SJCRH30 (cell line): ENCODE measurements around the gene MYBPHL. TPM values are rescaled to one million over a fixed set of nuclear protein-coding genes. Genes with fewer than 3 reads are reported as not detected.
"Not testable (repeated sequence)": the region's sequence is repeated elsewhere in the genome, so short reads cannot be mapped to it uniquely, and the experiment has no call there.

Source experiments
- DNase-seq, 2 experiments: peaks; one replicate each; pipeline ENCODE4 v3.0.0-alpha.2; 2015 to 2020
- H3K27ac ChIP-seq: fragments of 250-450 bp; sonication (Bioruptor Pico); 2 replicates; pipeline ENCODE4 v1.5.1; 2020; ENCODE audit warnings: mild to moderate bottlenecking, moderate library complexity
- H3K27me3 ChIP-seq: fragments of 250-450 bp; sonication (Bioruptor Pico); 2 replicates; pipeline ENCODE4 v1.5.1; 2020; ENCODE audit warnings: mild to moderate bottlenecking, moderate library complexity
- H3K36me3 ChIP-seq: fragments of 250-450 bp; sonication (Bioruptor Pico); 2 replicates; pipeline ENCODE4 v1.5.1; 2020; ENCODE audit warnings: mild to moderate bottlenecking, moderate library complexity
- H3K4me1 ChIP-seq: fragments of 250-450 bp; sonication (Bioruptor Pico); 2 replicates; pipeline ENCODE4 v1.5.1; 2020; ENCODE audit warnings: mild to moderate bottlenecking, moderate library complexity
- H3K4me3 ChIP-seq: fragments of 250-450 bp; sonication (Bioruptor Pico); 2 replicates; pipeline ENCODE4 v1.5.1; 2020; ENCODE audit warnings: mild to moderate bottlenecking, moderate library complexity
- H3K9me3 ChIP-seq: fragments of 250-450 bp; sonication (Bioruptor Pico); replicated peaks from 2 replicates; pipeline ENCODE4 v1.5.1; 2020; ENCODE audit warnings: mild to moderate bottlenecking, moderate library complexity
- total RNA-seq: library from RNA; depleted of rRNA; stranded (reverse); fragments of >200 nt; shearing (Covaris generic); gene quantifications from 2 replicates; pipeline ENCODE4 v1.2.3, GENCODE V29; 2014

The MYBPHL gene
- total RNA-seq, 1 experiment from 2014 or later = 5.8 TPM

GRCh38 chr1:109316506-109316905 lies 9.7 kb upstream of the MYBPHL start:
- DNase-seq = no peak
- Histone ChIP-seq H3K4me3 (no peak overlapping the region), H3K9me3 (no peaks in the 10 kb centered on the region), H3K27ac (no peak overlapping the region), H3K27me3 (no peaks in the 10 kb centered on the region), H3K4me1 (no peaks in the 10 kb centered on the region), H3K36me3 (peaks cover 21% of the 10 kb centered on the region)

- no peak for DNase-seq
- Histone ChIP-seq H3K36me3 (peaks cover 15% of the 10 kb centered on the region), H3K4me3 (no peak overlapping the region), H3K4me1 (no peaks in the 10 kb centered on the region), H3K9me3 (no peaks in the 10 kb centered on the region), H3K27ac (no peak overlapping the region), H3K27me3 (no peaks in the 10 kb centered on the region)
Observed at GRCh38 chr1:109315288-109315687, 8.5 kb upstream of the MYBPHL start.

DNA sequence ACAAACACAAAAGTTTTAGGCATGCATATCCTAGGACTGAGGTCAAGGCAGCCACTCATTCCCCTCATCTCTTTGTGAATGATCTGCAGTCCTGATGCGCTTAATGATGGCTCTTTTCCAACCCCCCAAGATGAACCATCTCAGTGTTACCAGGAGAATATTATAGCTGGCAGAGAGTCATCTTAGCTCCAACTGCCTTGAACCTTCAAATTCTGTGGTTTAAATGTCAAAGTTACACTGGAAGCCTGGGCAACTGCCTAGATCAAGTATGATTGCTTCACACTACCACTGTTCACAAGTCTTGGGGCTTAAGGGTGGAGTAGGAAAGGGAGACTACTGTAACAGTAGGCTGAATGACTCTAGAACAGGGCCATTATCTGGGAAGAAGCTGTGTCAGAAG lies 8.0 kb upstream of the MYBPHL start:
- Histone ChIP-seq H3K9me3 (no peaks in the 10 kb centered on the region), H3K4me3 (no peak overlapping the region), H3K27ac (no peak overlapping the region), H3K36me3 (peaks cover 15% of the 10 kb centered on the region), H3K4me1 (no peaks in the 10 kb centered on the region), H3K27me3 (no peaks in the 10 kb centered on the region)
- no peak for DNase-seq

DNA sequence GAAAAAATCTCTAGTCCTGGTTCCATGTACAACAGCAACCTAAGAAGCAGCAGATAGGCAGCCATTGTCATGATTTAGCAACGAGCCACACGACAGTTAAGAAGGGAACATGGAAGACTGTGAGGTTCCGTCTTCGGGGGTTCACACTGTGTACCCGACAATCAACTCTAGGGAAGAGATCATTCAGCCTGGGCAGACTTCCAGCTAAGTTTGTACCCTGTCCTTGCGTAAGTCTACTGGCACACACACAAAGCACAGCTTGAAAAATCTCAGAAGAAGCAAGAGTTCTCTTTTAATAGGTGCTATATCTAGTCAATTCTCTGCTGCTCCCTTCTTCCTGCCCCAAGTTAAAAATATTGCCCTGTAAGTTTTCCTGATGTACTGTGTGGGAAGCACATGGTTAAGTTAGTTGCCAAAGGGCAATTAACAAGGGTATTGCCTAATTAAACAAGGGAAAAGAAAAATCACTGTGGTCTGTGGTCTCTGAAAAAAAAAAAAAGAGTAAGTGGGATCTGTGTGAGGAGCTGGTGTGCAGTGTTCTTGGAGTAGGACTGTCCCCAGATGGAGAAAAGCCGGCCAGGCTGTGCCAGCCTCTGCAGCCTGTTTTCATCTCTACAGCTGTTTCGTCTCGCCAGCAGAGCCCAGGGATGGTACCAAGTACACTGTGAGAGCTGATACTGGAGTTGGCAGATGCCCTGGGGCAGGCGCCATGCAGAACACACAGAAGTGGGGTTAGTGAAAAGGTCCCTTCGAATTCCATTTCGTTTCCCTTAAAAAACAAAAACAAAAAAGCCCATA lies 6.4 kb upstream of the MYBPHL start:
- H3K36me3 ChIP-seq = peaks cover 15% of the 10 kb centered on the region
- H3K27ac ChIP-seq = no peak overlapping the region
- DNase-seq = no peak
- no peaks in the 10 kb centered on the region for H3K27me3 ChIP-seq
- no peaks in the 10 kb centered on the region for H3K9me3 ChIP-seq
- H3K4me3 ChIP-seq = no peak overlapping the region
- no peaks in the 10 kb centered on the region for H3K4me1 ChIP-seq

DNA sequence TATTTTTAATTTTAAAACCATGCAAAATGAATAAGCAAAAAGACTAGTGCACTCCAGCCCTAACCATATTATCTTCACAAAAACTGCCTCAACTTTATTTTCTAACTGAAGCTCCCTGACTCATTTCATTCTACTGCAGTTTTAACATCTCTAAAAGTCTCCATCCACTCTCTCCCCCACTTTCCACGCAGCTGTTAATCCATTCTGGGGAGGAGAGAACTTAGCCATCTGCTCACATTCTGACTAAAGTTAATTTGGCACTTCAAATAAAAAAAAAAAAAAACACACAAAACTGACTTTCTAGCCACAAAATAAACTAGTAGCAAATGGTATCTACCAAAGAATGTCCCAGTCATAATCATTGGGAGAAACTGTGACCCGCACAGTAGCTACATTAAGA lies 5.4 kb upstream of the MYBPHL start:
- Histone ChIP-seq H3K27me3 (no peaks in the 10 kb centered on the region), H3K4me3 (no peak overlapping the region), H3K27ac (no peak overlapping the region), H3K4me1 (peaks cover 5% of the 10 kb centered on the region), H3K36me3 (peaks cover 13% of the 10 kb centered on the region), H3K9me3 (no peaks in the 10 kb centered on the region)
- DNase-seq = no peak

- no peaks in the 10 kb centered on the region for H3K27me3 ChIP-seq
- peaks cover 2% of the 10 kb centered on the region; the same call in 1 of the 2 replicates for H3K36me3 ChIP-seq
- H3K4me1 ChIP-seq = peaks cover 9% of the 10 kb centered on the region
- DNase-seq = no peak
- H3K4me3 ChIP-seq = no peak overlapping the region
- no peaks in the 10 kb centered on the region for H3K9me3 ChIP-seq
- no peak overlapping the region for H3K27ac ChIP-seq
Observed at GRCh38 chr1:109309347-109309746, 2.5 kb upstream of the MYBPHL start.

GRCh38 chr1:109307274-109308021 lies 637 bp upstream of the MYBPHL start:
- no peaks in the 10 kb centered on the region for H3K9me3 ChIP-seq
- DNase-seq = no peak
- H3K4me1 ChIP-seq = peaks cover 12% of the 10 kb centered on the region
- H3K4me3 ChIP-seq = no peak overlapping the region
- H3K27ac ChIP-seq = no peak overlapping the region
- no peaks in the 10 kb centered on the region for H3K27me3 ChIP-seq
- no peaks in the 10 kb centered on the region for H3K36me3 ChIP-seq

- H3K27ac ChIP-seq, H3K36me3 ChIP-seq, H3K4me3 ChIP-seq, DNase-seq, H3K27me3 ChIP-seq, H3K9me3 ChIP-seq: not testable (repeated sequence)
- peaks cover 12% of the 10 kb centered on the region for H3K4me1 ChIP-seq
Observed at GRCh38 chr1:109305991-109306390, 820 bp downstream of the MYBPHL start.

DNA sequence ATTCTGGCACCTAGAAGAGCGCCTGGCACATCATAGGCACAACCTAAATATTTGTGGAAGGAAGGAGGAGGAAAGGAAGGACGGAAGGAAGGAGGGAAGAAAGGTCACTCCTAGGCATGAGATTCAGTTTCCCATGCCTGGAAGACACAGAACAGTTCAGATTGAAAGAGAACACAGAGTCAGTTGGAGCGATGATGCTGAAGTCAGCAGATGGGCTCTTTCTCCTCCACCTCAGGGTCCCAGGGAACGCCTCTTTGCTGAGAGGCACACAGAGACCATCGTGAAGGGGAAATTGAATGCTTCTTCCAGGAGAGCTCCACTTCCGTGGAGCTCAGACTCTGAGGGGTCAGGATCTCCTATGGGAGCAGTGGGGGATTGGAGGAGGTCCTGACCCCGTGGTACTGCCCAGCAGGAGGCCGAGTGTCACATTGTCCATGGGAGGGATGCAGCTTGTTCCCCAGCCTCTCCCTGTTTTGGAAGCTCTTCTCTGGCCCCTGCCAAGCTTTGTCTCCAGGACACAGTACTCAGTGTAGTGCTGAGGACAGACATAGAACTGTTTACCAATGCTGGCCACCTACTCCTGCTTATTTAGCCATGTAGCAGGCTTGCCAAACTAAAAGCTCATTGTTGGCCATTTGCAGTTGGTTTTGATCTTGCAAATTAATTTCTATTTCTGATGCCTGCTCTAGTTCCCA lies 2.4 kb downstream of the MYBPHL start:
- Histone ChIP-seq H3K9me3 (no peaks in the 10 kb centered on the region), H3K4me3 (no peak overlapping the region), H3K36me3 (no peaks in the 10 kb centered on the region), H3K27me3 (no peaks in the 10 kb centered on the region), H3K27ac (no peak overlapping the region), H3K4me1 (peaks cover 21% of the 10 kb centered on the region)
- no peak for DNase-seq

DNA sequence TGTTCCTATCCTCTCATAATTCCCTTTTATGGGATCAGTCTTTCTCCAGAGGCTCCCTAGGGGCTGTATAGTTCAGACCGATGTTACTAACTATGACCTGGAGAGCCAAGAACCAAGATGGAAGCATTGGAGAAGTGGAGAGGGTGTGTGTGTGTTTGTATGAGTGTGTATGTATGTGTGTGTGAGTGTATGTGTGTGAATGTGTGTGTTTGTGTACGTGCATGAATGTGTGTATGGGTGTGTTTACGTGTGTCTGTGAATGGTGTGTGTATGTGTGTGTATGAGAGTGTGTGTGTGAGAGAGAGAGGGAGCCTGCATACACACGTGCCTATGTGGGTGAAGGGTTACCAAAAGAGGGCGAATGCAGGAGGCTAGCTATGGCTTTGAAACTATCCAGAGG lies 4.9 kb downstream of the MYBPHL start:
- Histone ChIP-seq H3K4me3 (no peak overlapping the region), H3K9me3 (no peaks in the 10 kb centered on the region), H3K27ac (no peak overlapping the region), H3K27me3 (no peaks in the 10 kb centered on the region), H3K36me3 (no peaks in the 10 kb centered on the region), H3K4me1 (peaks cover 37% of the 10 kb centered on the region)
- no peak for DNase-seq

GRCh38 chr1:109300650-109301151 lies 6.1 kb downstream of the MYBPHL start:
- H3K27me3 ChIP-seq = no peaks in the 10 kb centered on the region
- peak overlapping the region; percentile 95 for H3K27ac ChIP-seq
- H3K9me3 ChIP-seq = no peaks in the 10 kb centered on the region
- H3K4me1 ChIP-seq = peaks cover 44% of the 10 kb centered on the region
- H3K4me3 ChIP-seq = no peak overlapping the region
- no peaks in the 10 kb centered on the region for H3K36me3 ChIP-seq
- no peak for DNase-seq

GRCh38 chr1:109299558-109300343 lies 7.1 kb downstream of the MYBPHL start:
- H3K36me3 ChIP-seq = no peaks in the 10 kb centered on the region
- DNase-seq = peak; percentile 97 to 99
- H3K4me3 ChIP-seq = peak overlapping the region; percentile 51
- no peaks in the 10 kb centered on the region for H3K27me3 ChIP-seq
- peaks cover 44% of the 10 kb centered on the region for H3K4me1 ChIP-seq
- H3K27ac ChIP-seq = peak overlapping the region; percentile 95
- H3K9me3 ChIP-seq = no peaks in the 10 kb centered on the region

DNA sequence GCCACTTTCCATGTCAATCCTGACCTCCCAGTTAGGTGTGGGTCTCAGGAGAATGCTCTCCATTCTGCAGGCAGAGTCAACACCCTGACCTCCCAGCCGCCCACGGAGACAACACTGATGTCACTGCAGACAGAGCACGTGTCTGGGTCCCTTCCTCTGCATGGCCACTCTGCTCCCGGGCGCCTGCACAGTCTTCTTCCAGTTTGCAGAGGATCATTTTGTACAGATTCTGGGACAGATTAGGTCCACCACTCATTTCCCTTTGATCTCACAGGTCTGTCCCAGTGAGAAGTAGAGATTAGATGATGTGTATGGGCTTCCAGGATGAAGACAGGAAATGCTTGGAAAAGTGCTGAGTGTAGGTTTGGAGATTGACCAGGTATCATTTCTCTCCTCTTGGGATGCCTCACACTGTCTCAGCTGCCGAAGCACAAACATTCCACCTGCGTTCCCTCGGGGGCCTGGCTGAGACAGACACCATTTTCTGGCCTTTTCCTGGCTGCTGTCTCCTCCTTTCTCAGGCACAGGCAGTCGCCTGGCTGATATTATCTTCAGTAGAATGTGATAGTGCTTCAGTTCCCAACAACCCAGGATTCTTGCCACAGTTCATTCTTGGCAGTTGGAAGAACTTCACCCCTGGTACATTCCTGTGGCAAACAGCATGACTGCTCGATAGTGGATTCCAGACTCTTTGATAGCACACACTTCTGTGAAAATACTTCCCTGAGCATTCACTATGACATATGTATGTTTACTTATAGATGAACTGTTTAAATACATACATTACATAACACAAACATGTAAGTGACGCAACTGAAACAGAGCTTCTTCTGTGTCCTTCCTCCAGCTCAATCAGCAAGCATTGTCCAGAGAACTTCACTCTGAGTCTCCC lies 7.9 kb downstream of the MYBPHL start:
- Histone ChIP-seq H3K9me3 (no peaks in the 10 kb centered on the region), H3K4me3 (peak overlapping the region; percentile 51), H3K27ac (peak overlapping the region; percentile 95), H3K4me1 (peaks cover 44% of the 10 kb centered on the region), H3K36me3 (no peaks in the 10 kb centered on the region), H3K27me3 (no peaks in the 10 kb centered on the region)
- DNase-seq = peak; percentile 59 to 69
